PC-9 (cell line): ENCODE results near the gene LYPD6B. TPM values are rescaled to one million over a fixed set of nuclear protein-coding genes. Genes with fewer than 3 reads are reported as not detected.

Source experiments
- BruUV-seq: library from RNA; stranded (reverse); fragments of 400-500 nt; replicated peaks from 2 replicates; lab custom pipeline; 2021; lab: Mats Ljungman, UMichigan
- CTCF ChIA-PET: fragments of 300-600 bp; sonication (Branson Sonifier 250); formaldehyde crosslinking; loops from one replicate; lab custom pipeline; 2022; ENCODE audit warnings: antibody characterized with exemption; lab: Charles Lee
- POLR2A ChIA-PET: fragments of 300-600 bp; sonication (Branson Sonifier 250); formaldehyde crosslinking; loops from one replicate; lab custom pipeline; 2022; ENCODE audit warnings: antibody characterized with exemption; ENCODE audit not compliant: unreplicated experiment; lab: Charles Lee
- DNase-seq, 2 experiments: peaks; one replicate each; pipeline versions ENCODE4 v3.0.0 to v3.0.0-alpha.2; 2015 to 2022; ENCODE audit warnings: mixed read lengths in 1 of 2
- H2AFZ ChIP-seq: fragments of 200-600 bp; sonication (generic); 2 replicates; pipeline ENCODE4 v1.8.1; 2017; ENCODE audit warnings: antibody characterized with exemption
- H3F3A ChIP-seq: fragments of 200-600 bp; sonication (generic); 2 replicates; pipeline ENCODE4 v1.8.1; 2017; ENCODE audit warnings: antibody characterized with exemption, mild to moderate bottlenecking, low read depth; ENCODE audit not compliant: insufficient read depth
- H3K27ac ChIP-seq: fragments of 200-600 bp; sonication (generic); 2 replicates; pipeline ENCODE4 v1.6.1; 2016; ENCODE audit warnings: mixed run types
- H3K27me3 ChIP-seq: fragments of 200-600 bp; sonication (generic); 2 replicates; pipeline ENCODE4 v1.6.1; 2016; ENCODE audit warnings: low read depth, mixed run types; ENCODE audit not compliant: insufficient read depth
- H3K36me3 ChIP-seq: fragments of 200-600 bp; sonication (generic); 2 replicates; pipeline ENCODE4 v1.6.1; 2016; ENCODE audit warnings: low read depth, mixed run types
- H3K4me1 ChIP-seq: fragments of 200-600 bp; sonication (generic); replicated peaks from 2 replicates; pipeline ENCODE4 v1.6.1; 2016; ENCODE audit warnings: mixed run types; ENCODE audit not compliant: insufficient read depth
- H3K4me2 ChIP-seq: fragments of 200-600 bp; sonication (generic); 2 replicates; pipeline ENCODE4 v1.6.1; 2017; ENCODE audit warnings: mixed run types
- H3K4me3 ChIP-seq: fragments of 200-600 bp; sonication (generic); 2 replicates; pipeline ENCODE4 v1.6.1; 2016; ENCODE audit warnings: mixed run types
- H3K79me2 ChIP-seq: fragments of 200-600 bp; sonication (generic); 2 replicates; pipeline ENCODE4 v1.6.1; 2017; ENCODE audit warnings: low read depth, mixed run types
- H3K9me2 ChIP-seq: fragments of 200-600 bp; sonication (generic); 2 replicates; pipeline ENCODE4 v1.8.1; 2017; ENCODE audit warnings: mild to moderate bottlenecking; ENCODE audit not compliant: insufficient read depth
- H3K9me3 ChIP-seq: fragments of 200-600 bp; sonication (generic); 2 replicates; pipeline ENCODE4 v1.8.1; 2016; ENCODE audit warnings: low read depth; ENCODE audit not compliant: insufficient read depth
- H4K20me1 ChIP-seq: fragments of 200-600 bp; sonication (generic); 2 replicates; pipeline ENCODE4 v1.8.1; 2017; ENCODE audit not compliant: insufficient read depth
- EZH2 ChIP-seq: fragments of 200-600 bp; sonication (generic); IDR thresholded peaks from 2 replicates; pipeline ENCODE4 v1.8.0; 2017; ENCODE audit warnings: antibody characterized with exemption, low read depth
- intact Hi-C: fragments of 100-400 bp; cut with micrococcal nuclease; formaldehyde crosslinking; loops from one replicate; pipeline ENCODE4 v1.10.0; 2022; ENCODE audit not compliant: unreplicated experiment
- total RNA-seq: library from RNA; stranded (reverse); gene quantifications from 2 replicates; pipeline ENCODE4 v1.2.3, GENCODE V29; 2021
- TF ChIP-seq, protein P1 (sequence below): fragments of 200-600 bp; sonication (generic); conservative IDR thresholded peaks from 2 replicates; pipeline ENCODE4 v1.6.1; 2017; ENCODE audit warnings: mixed run types, antibody characterized with exemption, mild to moderate bottlenecking, moderate library complexity

Gene LYPD6B
- total RNA-seq, 1 experiment from 2014 or later = 10.0 TPM

DNA sequence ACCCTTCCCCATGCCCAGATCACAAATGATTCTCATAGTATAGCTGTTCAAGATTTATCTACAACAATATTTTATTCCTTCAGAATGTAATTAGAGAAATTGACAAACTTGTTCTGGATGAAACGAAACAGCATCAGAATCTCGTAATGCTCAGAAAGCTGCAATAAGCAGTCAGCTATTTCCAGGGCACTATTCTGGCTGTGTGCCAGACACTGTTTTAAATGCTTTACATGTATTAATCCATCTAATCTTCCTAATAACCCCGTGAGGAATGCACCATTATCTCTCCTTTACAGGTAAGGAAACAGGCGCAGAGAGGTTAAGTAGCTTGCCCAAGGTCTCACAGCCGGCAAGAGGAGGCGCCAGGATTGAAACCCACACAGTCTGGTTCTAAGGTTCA is 10.1 kb upstream of the LYPD6B start:
- H3K9me2 ChIP-seq = no peaks in the 10 kb centered on the region
- ChIA-PET POLR2A (no interaction called here), CTCF (interaction anchor here (0.5 to 2.1 kb wide), 3 partner anchors 9 to 221 kb away, joined by 3 to 10 read pairs (median 5); no protein-coding TSS in a partner anchor)
- peak overlapping the region; percentile 61 for H3K4me2 ChIP-seq
- H2AFZ ChIP-seq = no peak overlapping the region; the same call in 1 of the 2 replicates
- H3K27ac ChIP-seq = no peak overlapping the region
- H3K27me3 ChIP-seq = no peaks in the 10 kb centered on the region
- H3K79me2 ChIP-seq = no peaks in the 10 kb centered on the region
- H3K9me3 ChIP-seq = no peaks in the 10 kb centered on the region
- H3K4me1 ChIP-seq = peaks cover 10% of the 10 kb centered on the region
- DNase-seq = no peak
- BruUV-seq = no TSS peak
- intact Hi-C loops = no loop called here
- TF ChIP-seq, protein P1, sequence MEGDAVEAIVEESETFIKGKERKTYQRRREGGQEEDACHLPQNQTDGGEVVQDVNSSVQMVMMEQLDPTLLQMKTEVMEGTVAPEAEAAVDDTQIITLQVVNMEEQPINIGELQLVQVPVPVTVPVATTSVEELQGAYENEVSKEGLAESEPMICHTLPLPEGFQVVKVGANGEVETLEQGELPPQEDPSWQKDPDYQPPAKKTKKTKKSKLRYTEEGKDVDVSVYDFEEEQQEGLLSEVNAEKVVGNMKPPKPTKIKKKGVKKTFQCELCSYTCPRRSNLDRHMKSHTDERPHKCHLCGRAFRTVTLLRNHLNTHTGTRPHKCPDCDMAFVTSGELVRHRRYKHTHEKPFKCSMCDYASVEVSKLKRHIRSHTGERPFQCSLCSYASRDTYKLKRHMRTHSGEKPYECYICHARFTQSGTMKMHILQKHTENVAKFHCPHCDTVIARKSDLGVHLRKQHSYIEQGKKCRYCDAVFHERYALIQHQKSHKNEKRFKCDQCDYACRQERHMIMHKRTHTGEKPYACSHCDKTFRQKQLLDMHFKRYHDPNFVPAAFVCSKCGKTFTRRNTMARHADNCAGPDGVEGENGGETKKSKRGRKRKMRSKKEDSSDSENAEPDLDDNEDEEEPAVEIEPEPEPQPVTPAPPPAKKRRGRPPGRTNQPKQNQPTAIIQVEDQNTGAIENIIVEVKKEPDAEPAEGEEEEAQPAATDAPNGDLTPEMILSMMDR = no peak
- TF ChIP-seq EZH2 = no peak
- H3K4me3 ChIP-seq = no peak overlapping the region
- H3F3A ChIP-seq = no peaks in the 10 kb centered on the region
- H3K36me3 ChIP-seq = no peaks in the 10 kb centered on the region
- H4K20me1 ChIP-seq = no peaks in the 10 kb centered on the region

DNA sequence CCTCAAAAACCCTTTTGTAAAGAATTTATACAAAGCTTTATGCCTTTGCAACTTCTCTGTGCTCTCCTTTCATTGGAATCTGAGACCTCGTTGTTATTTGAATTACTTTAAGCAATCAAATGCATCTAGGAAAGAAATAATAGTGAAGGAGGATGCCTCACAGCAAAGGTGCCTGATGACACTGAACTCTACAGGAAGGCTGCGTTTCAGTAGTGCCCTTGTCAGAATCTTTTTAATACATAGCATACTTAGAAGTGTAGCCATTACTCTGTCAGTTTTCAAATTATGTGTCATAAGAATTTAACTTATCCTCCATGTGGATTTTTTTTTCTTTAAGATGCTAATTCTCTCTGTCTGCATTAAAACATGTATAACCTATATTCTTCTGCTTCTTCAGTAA is 9.6 kb upstream of the LYPD6B start:
- CTCF ChIA-PET = interaction anchor here (0.6 to 2.1 kb wide), 2 partner anchors 9 to 222 kb away, joined by 5 to 10 read pairs; no protein-coding TSS in a partner anchor
- Histone ChIP-seq H4K20me1 (no peaks in the 10 kb centered on the region), H2AFZ (no peak overlapping the region), H3K79me2 (no peaks in the 10 kb centered on the region), H3K9me2 (no peaks in the 10 kb centered on the region), H3K4me2 (no peak overlapping the region), H3K27me3 (no peaks in the 10 kb centered on the region), H3K27ac (no peak overlapping the region), H3K4me3 (no peak overlapping the region), H3F3A (no peaks in the 10 kb centered on the region), H3K9me3 (no peaks in the 10 kb centered on the region), H3K4me1 (peaks cover 10% of the 10 kb centered on the region), H3K36me3 (no peaks in the 10 kb centered on the region)
- no peak for TF ChIP-seq EZH2
- TF ChIP-seq, protein P1 = no peak
- POLR2A ChIA-PET = no interaction called here
- intact Hi-C loops = no loop called here
- no TSS peak for BruUV-seq
- DNase-seq = no peak

DNA sequence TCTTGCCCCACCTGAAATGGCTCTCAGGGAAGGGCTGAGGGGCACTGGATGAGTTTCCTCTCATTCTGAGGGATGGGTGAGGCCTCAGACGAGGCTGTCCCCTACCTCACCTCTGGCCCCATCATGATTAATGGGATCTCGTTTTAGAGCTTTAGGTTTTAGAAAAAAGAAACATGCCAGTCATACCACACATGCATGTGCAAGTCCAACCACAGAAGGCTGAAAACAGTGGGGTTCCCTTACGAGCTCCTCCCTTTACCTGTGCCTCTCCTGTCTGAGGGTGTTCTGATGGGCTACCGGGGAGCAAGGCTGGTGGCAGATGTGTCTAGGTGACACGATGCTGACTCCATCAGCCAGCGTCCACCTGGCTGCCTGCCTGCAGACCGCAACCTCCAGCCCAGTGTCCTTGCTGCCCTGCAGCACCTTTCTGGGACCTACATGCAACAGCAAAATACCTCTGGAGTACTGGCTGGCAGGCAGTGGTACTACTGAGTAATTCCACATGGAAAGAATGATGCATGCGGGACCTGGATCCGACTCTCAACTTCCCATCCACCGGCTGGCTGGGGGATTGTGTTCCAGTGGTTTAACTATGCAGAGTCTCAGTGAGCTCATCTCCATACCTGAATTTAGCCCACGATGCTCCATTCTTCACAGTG is 9.1 kb upstream of the LYPD6B start:
- no peak for DNase-seq
- no peak overlapping the region for H2AFZ ChIP-seq
- no TSS peak for BruUV-seq
- CTCF ChIA-PET = interaction anchor here (2.1 kb wide), 1 partner anchor 8 kb away, joined by 5 read pairs; no protein-coding TSS in a partner anchor
- peaks cover 10% of the 10 kb centered on the region for H3K4me1 ChIP-seq
- no peaks in the 10 kb centered on the region for H3K27me3 ChIP-seq
- no peak for TF ChIP-seq EZH2
- TF ChIP-seq, protein P1 = no peak
- intact Hi-C loops = no loop called here
- no peaks in the 10 kb centered on the region for H3K9me3 ChIP-seq
- POLR2A ChIA-PET = no interaction called here
- no peak overlapping the region for H3K4me3 ChIP-seq
- H3K9me2 ChIP-seq = no peaks in the 10 kb centered on the region
- no peaks in the 10 kb centered on the region for H4K20me1 ChIP-seq
- no peaks in the 10 kb centered on the region for H3F3A ChIP-seq
- H3K4me2 ChIP-seq = no peak overlapping the region
- no peaks in the 10 kb centered on the region for H3K79me2 ChIP-seq
- no peak overlapping the region for H3K27ac ChIP-seq
- no peaks in the 10 kb centered on the region for H3K36me3 ChIP-seq
